ENCODE data around the gene QRFP. TPM values are rescaled to one million over a fixed set of nuclear protein-coding genes. Genes with fewer than 3 reads are reported as not detected.

The QRFP gene
- total and polyA plus RNA-seq, 9 donors: not detected

- DNase-seq: no peak
- intact Hi-C loops (cut with DNase I): no loop called here
- 76 to 80% (median 76%) methylated on average over 9 of the region's 9 CpGs for WGBS, 3 donors
- no peak overlapping the region for H3K4me3 ChIP-seq
- peak overlapping the region in 1 of 2 donors; percentile 20 for H3K27ac ChIP-seq
- no peaks in the 10 kb centered on the region for H3K9me3 ChIP-seq
- no peak for TF ChIP-seq EP300 (IDR thresholded peaks at IDR 0.05)
- TF ChIP-seq POLR2A (IDR thresholded peaks at IDR 0.05): no peak
- TF ChIP-seq CTCF (IDR thresholded peaks at IDR 0.05): no peak
- peaks cover 3% of the 10 kb centered on the region for H3K4me1 ChIP-seq (ENCODE audit: insufficient read depth)
- H3K27me3 ChIP-seq: no peaks in the 10 kb centered on the region
- H3K36me3 ChIP-seq: no peaks in the 10 kb centered on the region
Observed at GRCh38 chr9:130895038-130895437, 1.6 kb downstream of the QRFP start.

DNA sequence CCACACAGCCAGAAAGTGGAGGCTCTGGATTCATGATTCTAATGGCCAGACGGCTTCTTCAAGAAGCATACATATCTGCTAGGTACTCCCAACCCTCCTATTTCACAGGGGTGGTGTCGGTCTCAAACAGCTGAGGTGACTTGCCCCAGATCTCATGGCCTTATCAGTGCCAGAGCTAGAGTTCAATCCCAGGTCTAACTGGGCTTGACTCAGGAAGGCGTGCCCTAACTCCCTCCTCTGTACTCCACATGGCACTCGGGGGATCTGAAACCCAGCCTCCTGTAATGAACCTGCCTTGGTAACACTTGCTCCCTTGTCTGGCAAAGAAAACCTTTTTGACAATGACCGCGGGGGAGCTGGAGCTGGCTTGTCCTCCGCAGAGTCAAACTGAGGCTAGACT, 2.1 kb downstream of the QRFP start:
- Histone ChIP-seq H3K27me3 (no peaks in the 10 kb centered on the region), H3K27ac (no peak overlapping the region), H3K4me1 (ENCODE audit: insufficient read depth) (peaks cover 3% of the 10 kb centered on the region), H3K9me3 (no peaks in the 10 kb centered on the region), H3K4me3 (no peak overlapping the region), H3K36me3 (no peaks in the 10 kb centered on the region)
- intact Hi-C loops (cut with DNase I): no loop called here
- DNase-seq: no peak
- WGBS, 3 donors: 77 to 87% (median 85%) methylated on average over 7 of the region's 7 CpGs
- no peak for TF ChIP-seq EP300 (IDR thresholded peaks at IDR 0.05)

DNA sequence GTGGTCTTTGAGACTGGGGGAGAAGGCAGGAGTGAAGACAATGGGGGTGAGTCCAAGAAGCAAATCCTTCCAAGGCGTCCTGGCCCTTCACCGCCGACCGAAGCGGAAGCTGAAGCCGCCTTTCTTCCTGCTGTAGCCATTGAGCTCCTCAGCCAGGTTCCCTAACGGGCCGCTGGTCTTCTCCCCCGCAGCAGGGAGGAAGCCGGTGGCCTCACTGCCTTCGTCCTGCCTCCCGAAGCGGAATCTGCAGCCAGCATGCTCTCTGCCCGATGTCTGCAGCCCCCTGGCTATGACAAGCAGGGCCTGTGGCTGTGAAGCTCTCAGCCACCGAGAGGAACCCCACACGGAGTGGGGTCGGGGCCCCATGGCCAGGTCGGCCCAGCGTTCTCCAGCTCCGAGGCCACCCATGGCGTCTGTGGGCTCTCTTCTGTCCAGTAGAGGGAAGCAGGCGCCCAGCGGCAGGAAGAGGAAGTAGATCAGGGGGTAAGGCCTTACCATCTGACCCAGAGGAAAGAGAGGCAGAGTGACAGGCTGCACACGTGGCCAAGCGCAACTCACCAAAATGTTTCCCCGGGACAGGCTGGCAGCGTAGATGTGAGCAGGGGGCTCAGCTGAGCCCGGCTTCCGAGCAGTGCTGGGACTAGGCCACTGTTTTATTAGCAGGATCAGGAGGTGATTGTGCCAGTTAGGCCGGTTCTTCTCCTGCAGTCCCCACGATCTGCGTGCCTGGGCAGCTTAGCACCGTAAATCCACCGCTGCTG, 3.1 kb downstream of the QRFP start:
- peak in 1 of 5 donors; percentile 34 for DNase-seq
- no peak overlapping the region for H3K27ac ChIP-seq
- H3K4me3 ChIP-seq: no peak overlapping the region
- WGBS, 3 donors: 74 to 82% (median 78%) methylated on average over 33 to 34 of the region's 34 CpGs
- no peaks in the 10 kb centered on the region for H3K4me1 ChIP-seq (ENCODE audit: insufficient read depth)
- no peaks in the 10 kb centered on the region for H3K9me3 ChIP-seq
- intact Hi-C loops (cut with DNase I): no loop called here
- TF ChIP-seq EP300 (IDR thresholded peaks at IDR 0.05): no peak
- no peak for TF ChIP-seq CTCF (IDR thresholded peaks at IDR 0.05)
- no peak for TF ChIP-seq POLR2A (IDR thresholded peaks at IDR 0.05)
- no peaks in the 10 kb centered on the region for H3K36me3 ChIP-seq
- H3K27me3 ChIP-seq: no peaks in the 10 kb centered on the region

- TF ChIP-seq CTCF (IDR thresholded peaks at IDR 0.05): no peak
- no peak for TF ChIP-seq EP300 (IDR thresholded peaks at IDR 0.05)
- no peak for TF ChIP-seq POLR2A (IDR thresholded peaks at IDR 0.05)
- 45 to 54% (median 51%) methylated on average over 24 of the region's 24 CpGs for WGBS, 3 donors
- intact Hi-C loops (cut with DNase I): no loop called here
- Histone ChIP-seq H3K36me3 (no peaks in the 10 kb centered on the region), H3K27ac (no peak overlapping the region), H3K9me3 (no peaks in the 10 kb centered on the region), H3K27me3 (no peaks in the 10 kb centered on the region), H3K4me3 (no peak overlapping the region), H3K4me1 (ENCODE audit: insufficient read depth) (no peaks in the 10 kb centered on the region)
- DNase-seq: peak in 1 of 5 donors; percentile 42
Observed at GRCh38 chr9:130892477-130893304, 3.9 kb downstream of the QRFP start.

All from ovary (tissue), 9 donors.